ENCODE measurements around the gene KRT17. TPM values are rescaled to one million over a fixed set of nuclear protein-coding genes. Genes with fewer than 3 reads are reported as not detected.
"Not testable (repeated sequence)": the region's sequence is repeated elsewhere in the genome, so short reads cannot be mapped to it uniquely, and the experiment has no call there.

KRT17 gene
- total RNA-seq, 4 donors from 2014 or later = 0.70 to 12.6 TPM; not detected in 2

DNA sequence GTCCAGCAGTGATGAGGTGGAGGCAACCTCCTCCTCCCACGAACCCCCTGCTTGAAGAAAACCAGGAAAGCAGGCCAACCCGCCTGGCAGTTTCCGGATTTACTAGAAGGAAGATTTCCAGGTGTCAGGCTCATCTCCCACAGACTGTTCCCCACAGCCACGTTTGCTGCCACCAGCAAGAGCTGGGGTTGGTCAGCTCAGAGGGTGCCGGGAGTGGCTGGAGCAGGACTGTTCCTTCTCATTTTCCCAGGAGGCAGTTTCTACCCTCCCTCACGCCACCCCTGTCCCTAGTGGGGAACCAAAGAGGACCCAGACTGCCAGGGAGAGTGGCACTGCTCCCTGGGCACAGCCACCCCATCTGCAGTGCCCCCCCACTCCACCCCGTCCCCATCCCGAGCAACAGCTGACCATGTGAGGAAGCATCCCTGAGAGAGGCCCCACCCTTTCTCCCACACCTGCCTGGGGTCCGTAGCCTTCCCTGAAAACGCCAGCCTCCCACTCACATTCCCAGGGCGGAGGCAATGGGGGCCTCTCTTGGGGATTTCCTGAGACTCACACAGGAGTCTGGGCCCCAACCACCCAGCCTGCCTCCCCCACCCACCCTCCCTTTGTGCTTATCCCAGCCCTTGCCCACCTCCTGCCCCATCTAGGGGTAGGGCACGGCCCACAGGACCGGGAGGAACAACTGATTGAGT is 5.9 kb downstream of the KRT17 start:
- DNase-seq = no peak

DNA sequence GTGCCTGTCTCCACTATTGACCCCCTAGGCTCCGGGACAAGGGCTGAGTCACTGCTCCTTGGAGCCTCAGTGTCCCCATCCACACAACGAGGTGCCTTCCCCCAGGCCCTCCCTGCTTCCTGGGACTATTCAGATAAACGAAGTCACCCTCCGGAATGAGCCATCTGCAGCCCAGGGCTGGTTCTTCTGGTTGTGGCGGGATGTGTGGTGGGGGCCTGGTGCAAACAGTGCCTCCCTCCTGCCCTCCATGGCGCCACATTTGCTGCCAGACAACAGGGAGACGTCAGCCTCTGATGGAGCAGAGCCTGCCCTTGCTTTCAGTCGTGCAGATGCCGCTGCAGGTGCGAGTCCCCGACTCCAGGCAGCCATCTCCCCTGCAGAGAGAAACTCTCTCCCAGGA is 6.7 kb downstream of the KRT17 start:
- intact Hi-C loops (cut with DNase I; ENCODE audit: low total_unique reads) = no loop called here
- H3K9me3 ChIP-seq = no peaks in the 10 kb centered on the region
- H3K4me3 ChIP-seq = no peak overlapping the region
- H3K4me1 ChIP-seq = no peaks in the 10 kb centered on the region
- H3K27me3 ChIP-seq = no peaks in the 10 kb centered on the region
- TF ChIP-seq, protein P1, sequence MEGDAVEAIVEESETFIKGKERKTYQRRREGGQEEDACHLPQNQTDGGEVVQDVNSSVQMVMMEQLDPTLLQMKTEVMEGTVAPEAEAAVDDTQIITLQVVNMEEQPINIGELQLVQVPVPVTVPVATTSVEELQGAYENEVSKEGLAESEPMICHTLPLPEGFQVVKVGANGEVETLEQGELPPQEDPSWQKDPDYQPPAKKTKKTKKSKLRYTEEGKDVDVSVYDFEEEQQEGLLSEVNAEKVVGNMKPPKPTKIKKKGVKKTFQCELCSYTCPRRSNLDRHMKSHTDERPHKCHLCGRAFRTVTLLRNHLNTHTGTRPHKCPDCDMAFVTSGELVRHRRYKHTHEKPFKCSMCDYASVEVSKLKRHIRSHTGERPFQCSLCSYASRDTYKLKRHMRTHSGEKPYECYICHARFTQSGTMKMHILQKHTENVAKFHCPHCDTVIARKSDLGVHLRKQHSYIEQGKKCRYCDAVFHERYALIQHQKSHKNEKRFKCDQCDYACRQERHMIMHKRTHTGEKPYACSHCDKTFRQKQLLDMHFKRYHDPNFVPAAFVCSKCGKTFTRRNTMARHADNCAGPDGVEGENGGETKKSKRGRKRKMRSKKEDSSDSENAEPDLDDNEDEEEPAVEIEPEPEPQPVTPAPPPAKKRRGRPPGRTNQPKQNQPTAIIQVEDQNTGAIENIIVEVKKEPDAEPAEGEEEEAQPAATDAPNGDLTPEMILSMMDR (IDR thresholded peaks at IDR 0.05) = no peak
- TF ChIP-seq POLR2A (IDR thresholded peaks at IDR 0.05) = no peak
- no peak overlapping the region for H3K27ac ChIP-seq
- no peaks in the 10 kb centered on the region for H3K36me3 ChIP-seq
- no peak for DNase-seq

More for the DNA sequence above, 5.9 kb downstream of the KRT17 start:
- H3K4me1 ChIP-seq = no peaks in the 10 kb centered on the region
- no peaks in the 10 kb centered on the region for H3K27me3 ChIP-seq
- TF ChIP-seq, protein P1 (IDR thresholded peaks at IDR 0.05) = no peak
- no peak for TF ChIP-seq POLR2A (IDR thresholded peaks at IDR 0.05)
- no peaks in the 10 kb centered on the region for H3K9me3 ChIP-seq
- no peak overlapping the region for H3K27ac ChIP-seq
- intact Hi-C loops (cut with DNase I; ENCODE audit: low total_unique reads) = no loop called here
- no peaks in the 10 kb centered on the region for H3K36me3 ChIP-seq
- H3K4me3 ChIP-seq = no peak overlapping the region

DNA sequence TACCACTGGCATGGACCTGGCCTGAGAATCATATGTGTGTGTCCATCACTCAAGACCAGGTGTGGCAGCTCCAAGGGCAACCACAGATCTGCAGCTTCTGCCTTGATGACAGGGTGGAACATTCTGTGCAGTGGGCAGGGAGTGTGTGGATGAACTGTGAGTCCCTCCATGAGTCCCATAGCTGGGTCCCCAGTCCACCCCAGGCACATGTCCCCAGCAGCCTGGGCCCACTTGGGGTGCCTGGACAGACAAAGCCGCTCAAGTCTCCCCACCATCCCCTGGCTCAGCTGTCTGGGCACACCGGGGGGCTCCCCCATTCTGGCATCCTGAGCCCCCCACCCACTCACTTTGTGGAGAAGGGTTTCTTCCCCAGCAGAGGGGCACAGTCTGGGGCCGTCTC is 7.2 kb downstream of the KRT17 start:
- Histone ChIP-seq H3K36me3 (no peaks in the 10 kb centered on the region), H3K4me1 (no peaks in the 10 kb centered on the region), H3K27me3 (no peaks in the 10 kb centered on the region), H3K9me3 (no peaks in the 10 kb centered on the region), H3K4me3 (no peak overlapping the region), H3K27ac (no peak overlapping the region)
- intact Hi-C loops (cut with DNase I; ENCODE audit: low total_unique reads) = no loop called here
- TF ChIP-seq, protein P1 (IDR thresholded peaks at IDR 0.05) = no peak
- TF ChIP-seq POLR2A (IDR thresholded peaks at IDR 0.05) = no peak
- no peak for DNase-seq

DNA sequence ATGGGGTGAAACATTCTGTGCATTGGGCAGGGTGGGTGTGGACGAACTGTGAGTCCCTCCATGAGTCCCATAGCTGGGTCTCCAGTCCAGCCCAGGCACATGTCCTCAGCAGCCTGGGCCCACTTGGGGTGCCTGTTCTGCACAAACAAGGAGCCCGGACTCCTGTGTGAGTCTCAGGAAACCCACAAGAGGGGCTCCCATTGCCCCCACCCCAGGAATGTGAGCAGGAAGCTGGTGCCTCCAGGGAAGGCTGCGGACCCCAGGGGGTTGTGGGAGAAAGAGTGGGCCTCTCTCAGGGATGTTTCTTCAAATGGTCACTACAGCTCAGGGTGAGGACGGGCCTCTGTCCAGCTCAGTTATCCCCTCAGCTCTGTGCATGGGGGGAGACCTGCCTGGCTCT is 7.9 kb downstream of the KRT17 start:
- H3K9me3 ChIP-seq; H3K27me3 ChIP-seq; H3K4me3 ChIP-seq; intact Hi-C loops (cut with DNase I; ENCODE audit: low total_unique reads); DNase-seq; H3K36me3 ChIP-seq; H3K4me1 ChIP-seq; H3K27ac ChIP-seq: not testable (repeated sequence)

DNA sequence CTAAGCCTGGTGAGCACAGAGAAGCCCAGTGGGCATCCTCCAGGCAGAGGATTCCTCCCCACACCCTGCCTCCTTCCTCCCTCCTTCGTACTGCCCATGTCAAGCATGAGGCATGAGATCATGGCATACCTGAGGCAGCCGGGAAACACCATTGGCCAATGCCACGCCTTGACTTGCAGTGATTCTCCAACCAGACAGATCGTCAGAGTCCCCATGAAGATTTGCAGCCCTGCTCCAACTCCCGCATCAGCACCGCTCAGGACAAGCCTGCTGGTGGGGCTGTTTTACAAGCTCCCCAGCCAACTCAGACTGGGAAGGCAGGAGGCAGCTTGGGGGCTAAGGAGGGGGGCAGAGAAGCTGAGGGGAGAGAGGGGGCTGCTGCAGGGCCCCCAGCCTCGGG is 8.9 kb downstream of the KRT17 start:
- no peaks in the 10 kb centered on the region for H3K27me3 ChIP-seq
- H3K36me3 ChIP-seq = no peaks in the 10 kb centered on the region
- H3K9me3 ChIP-seq = no peaks in the 10 kb centered on the region
- no peak for TF ChIP-seq POLR2A (IDR thresholded peaks at IDR 0.05)
- TF ChIP-seq, protein P1 (IDR thresholded peaks at IDR 0.05) = no peak
- H3K27ac ChIP-seq = no peak overlapping the region
- DNase-seq = no peak
- no peaks in the 10 kb centered on the region for H3K4me1 ChIP-seq
- intact Hi-C loops (cut with DNase I; ENCODE audit: low total_unique reads) = no loop called here
- no peak overlapping the region for H3K4me3 ChIP-seq

DNA sequence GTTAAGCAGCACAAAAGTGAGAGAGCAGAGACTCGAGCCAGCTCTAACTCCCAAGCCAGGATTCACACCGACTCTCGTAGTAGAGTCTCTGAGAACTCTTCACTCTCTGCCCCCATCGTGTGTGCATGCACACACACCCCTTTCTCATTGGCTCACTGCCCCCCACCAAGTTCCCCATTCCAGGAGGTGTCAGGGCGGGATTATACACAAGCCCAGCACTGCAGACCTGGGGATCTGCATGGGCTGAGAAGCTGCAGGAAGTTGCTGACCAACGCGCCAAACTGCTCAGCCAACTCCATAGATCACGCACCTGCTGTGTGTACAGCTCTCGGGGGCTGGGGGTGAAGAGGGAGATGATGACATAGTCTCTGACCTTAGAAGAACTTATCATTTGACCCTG is 9.6 kb downstream of the KRT17 start:
- H3K4me3 ChIP-seq; H3K27me3 ChIP-seq; H3K36me3 ChIP-seq; H3K9me3 ChIP-seq; H3K4me1 ChIP-seq; intact Hi-C loops (cut with DNase I; ENCODE audit: low total_unique reads); DNase-seq; H3K27ac ChIP-seq: not testable (repeated sequence)
